A673 (cell line): ENCODE measurements around the gene UBE2G1. TPM values are rescaled to one million over a fixed set of nuclear protein-coding genes. Genes with fewer than 3 reads are reported as not detected.

ENCODE experiments used
- BruUV-seq: library from RNA; stranded (reverse); fragments of 400-500 nt; replicated peaks from 2 replicates; lab custom pipeline; 2021; lab: Mats Ljungman, UMichigan
- CTCF ChIA-PET: fragments of 300-600 bp; sonication (Branson Sonifier 250); formaldehyde crosslinking; loops from one replicate; lab custom pipeline; 2022; ENCODE audit warnings: antibody characterized with exemption; lab: Charles Lee
- POLR2A ChIA-PET: fragments of 300-600 bp; sonication (Branson Sonifier 250); formaldehyde crosslinking; loops from one replicate; lab custom pipeline; 2022; ENCODE audit warnings: antibody characterized with exemption; ENCODE audit not compliant: low non-redundant PET; lab: Charles Lee
- DNase-seq: peaks from one replicate; pipeline ENCODE4 v3.0.0-alpha.2; 2015; ENCODE audit warnings: low spot score
- H3K27ac ChIP-seq: fragments of 200-600 bp; sonication (generic); 2 replicates; pipeline ENCODE4 v1.5.1; 2016; ENCODE audit warnings: mixed run types, low read depth, mild to moderate bottlenecking, mixed read lengths, antibody characterized with exemption, low read length; ENCODE audit not compliant: poor library complexity, severe bottlenecking
- H3K27me3 ChIP-seq: fragments of 200-600 bp; sonication (generic); replicated peaks from 2 replicates; pipeline ENCODE4 v1.6.1; 2017; ENCODE audit warnings: mixed run types, low read depth, mild to moderate bottlenecking, mixed read lengths, antibody characterized with exemption, low read length; ENCODE audit not compliant: insufficient read depth, poor library complexity
- H3K36me3 ChIP-seq: fragments of 200-600 bp; sonication (generic); 2 replicates; pipeline ENCODE4 v1.6.1; 2016; ENCODE audit warnings: mixed run types, mild to moderate bottlenecking, mixed read lengths, antibody characterized with exemption, low read length; ENCODE audit not compliant: insufficient read depth, poor library complexity, severe bottlenecking
- H3K4me1 ChIP-seq: fragments of 200-600 bp; sonication (generic); 2 replicates; pipeline ENCODE4 v1.6.1; 2017; ENCODE audit warnings: mixed run types, mild to moderate bottlenecking, mixed read lengths, antibody characterized with exemption, low read length; ENCODE audit not compliant: insufficient read depth, poor library complexity, severe bottlenecking
- H3K4me3 ChIP-seq: fragments of 200-600 bp; sonication (generic); 2 replicates; pipeline ENCODE4 v1.5.1; 2016; ENCODE audit warnings: low read depth, mixed run types, mild to moderate bottlenecking, mixed read lengths, low read length; ENCODE audit not compliant: poor library complexity, severe bottlenecking
- H3K9me3 ChIP-seq: fragments of 200-600 bp; sonication (generic); 2 replicates; pipeline ENCODE4 v1.6.1; 2016; ENCODE audit warnings: mixed run types, low read depth, mild to moderate bottlenecking, mixed read lengths, antibody characterized with exemption, low read length; ENCODE audit not compliant: poor library complexity, severe bottlenecking
- CTCF ChIP-seq: fragments of 300-800, 200-600 bp; sonication (generic); conservative IDR thresholded peaks from 2 replicates; pipeline ENCODE4 v1.5.1; 2017; ENCODE audit warnings: low read depth, mild to moderate bottlenecking, antibody characterized with exemption, low read length, moderate library complexity, mixed read lengths
- EZH2 ChIP-seq: fragments of 200-600 bp; sonication (generic); IDR thresholded peaks from 2 replicates; pipeline ENCODE4 v1.6.1; 2017; ENCODE audit warnings: borderline replicate concordance, low read depth, mild to moderate bottlenecking, mixed read lengths, antibody characterized with exemption, low read length; ENCODE audit not compliant: poor library complexity, severe bottlenecking
- intact Hi-C: fragments of 100-400 bp; cut with micrococcal nuclease; formaldehyde crosslinking; loops from one replicate; pipeline ENCODE4 v1.10.0; 2022; ENCODE audit not compliant: unreplicated experiment
- total RNA-seq: library from RNA; stranded (reverse); gene quantifications from 2 replicates; pipeline ENCODE4 v1.2.3, GENCODE V29; 2021

The UBE2G1 gene
- total RNA-seq, 1 experiment from 2014 or later: 107 TPM

- ChIA-PET POLR2A (no interaction called here), CTCF (interaction anchor here (1.4 kb wide), 1 partner anchor 196 kb away, joined by 3 read pairs; no protein-coding TSS in a partner anchor)
- no peaks in the 10 kb centered on the region for H3K9me3 ChIP-seq
- no peak for TF ChIP-seq CTCF
- TF ChIP-seq EZH2: no peak
- intact Hi-C loops: loop anchor here (10.0 kb wide), 1 partner anchor 496 kb away; the partner anchor contains the start of gene P2RX1
- no TSS peak for BruUV-seq
- H3K4me3 ChIP-seq: no peak overlapping the region
- no peaks in the 10 kb centered on the region for H3K4me1 ChIP-seq
- no peak for DNase-seq
- H3K27me3 ChIP-seq: no peaks in the 10 kb centered on the region
- H3K27ac ChIP-seq: no peak overlapping the region
- no peaks in the 10 kb centered on the region for H3K36me3 ChIP-seq
These were observed 44.7 kb upstream of the UBE2G1 start for GRCh38 chr17:4411201-4411600.

- no peaks in the 10 kb centered on the region for H3K27me3 ChIP-seq
- H3K36me3 ChIP-seq: no peaks in the 10 kb centered on the region
- H3K4me3 ChIP-seq: no peak overlapping the region
- TF ChIP-seq CTCF: no peak
- no peak for TF ChIP-seq EZH2
- ChIA-PET POLR2A (no interaction called here), CTCF (no interaction called here)
- DNase-seq: no peak
- no peak overlapping the region for H3K27ac ChIP-seq
- intact Hi-C loops: loop anchor here (10.0 kb wide), 1 partner anchor 495 kb away; the partner anchor contains the start of gene P2RX1
- H3K4me1 ChIP-seq: no peaks in the 10 kb centered on the region
- BruUV-seq: no TSS peak
- no peaks in the 10 kb centered on the region for H3K9me3 ChIP-seq
These were observed 43.2 kb upstream of the UBE2G1 start for GRCh38 chr17:4409659-4410058.

- POLR2A ChIA-PET: no interaction called here
These were observed 41.4 kb upstream of the UBE2G1 start for GRCh38 chr17:4407851-4408250.

More at GRCh38 chr17:4407851-4408250, 41.4 kb upstream of the UBE2G1 start:
- Histone ChIP-seq H3K36me3 (no peaks in the 10 kb centered on the region), H3K4me1 (no peaks in the 10 kb centered on the region), H3K27ac (no peak overlapping the region), H3K9me3 (no peaks in the 10 kb centered on the region), H3K27me3 (no peaks in the 10 kb centered on the region), H3K4me3 (no peak overlapping the region)
- intact Hi-C loops: no loop called here
- DNase-seq: no peak
- CTCF ChIA-PET: no interaction called here
- BruUV-seq: no TSS peak
- TF ChIP-seq CTCF (no peak), EZH2 (no peak)
